ENCODE data around the gene TBC1D8.

The TBC1D8 gene

DNA sequence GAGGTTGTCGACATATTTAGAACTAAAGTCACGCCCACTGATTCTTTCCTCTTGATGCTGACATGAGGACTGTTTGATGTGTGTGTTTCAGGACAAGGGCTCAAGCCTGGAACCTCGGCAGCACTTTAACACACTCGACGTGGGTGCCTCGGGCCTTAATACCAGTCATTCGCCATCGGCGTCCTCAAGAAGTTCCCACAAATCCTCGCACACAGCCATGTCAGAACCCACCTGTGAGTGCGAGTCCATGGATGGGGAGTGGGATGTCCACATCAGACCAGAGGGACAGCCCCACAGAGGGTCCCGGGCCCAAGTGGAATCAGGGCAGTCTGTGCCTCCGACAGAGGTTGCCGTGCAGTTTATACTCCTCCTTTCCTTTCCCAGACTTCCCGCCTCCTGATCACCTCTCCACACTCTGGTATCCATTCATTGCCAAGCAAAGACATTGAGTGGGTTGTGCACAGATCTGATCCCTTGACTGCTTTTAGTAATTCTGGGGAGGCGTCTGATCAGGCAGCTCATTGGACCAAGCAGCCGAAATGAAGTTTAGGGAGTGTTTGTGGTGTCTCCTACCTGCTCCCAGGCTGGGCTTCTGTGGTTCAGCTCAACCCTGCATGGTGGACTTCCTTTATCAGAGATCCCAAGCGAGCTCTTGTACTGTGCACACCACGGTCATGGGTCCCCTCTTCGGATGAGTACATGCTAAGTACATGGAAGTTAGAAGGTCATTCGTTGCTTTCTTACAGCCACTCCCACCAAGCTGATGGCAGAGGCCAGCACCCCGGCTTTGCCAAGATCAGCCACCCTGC lies 176.3 kb downstream of the TBC1D8 start:
- no peak for FAIRE-seq

DNA sequence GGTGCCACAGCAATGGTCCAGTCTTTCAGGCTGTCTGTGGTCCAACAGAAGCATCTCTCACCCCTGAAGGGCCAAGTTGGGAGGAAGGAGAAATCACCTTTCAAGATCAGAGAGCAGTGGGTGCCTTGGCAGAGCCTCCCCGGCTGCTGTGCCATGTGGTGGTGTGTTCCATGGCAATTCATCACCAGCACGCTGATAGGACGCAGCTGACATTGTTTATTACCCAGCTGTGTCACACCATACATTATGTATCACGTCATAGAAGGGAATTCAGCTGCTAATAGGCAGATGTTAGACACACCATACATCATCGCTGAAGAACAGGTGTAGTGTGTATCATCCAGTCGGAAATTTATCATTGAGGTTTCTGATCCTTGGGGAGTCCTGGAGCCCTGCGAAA lies 178.7 kb downstream of the TBC1D8 start:
- FAIRE-seq: no peak

DNA sequence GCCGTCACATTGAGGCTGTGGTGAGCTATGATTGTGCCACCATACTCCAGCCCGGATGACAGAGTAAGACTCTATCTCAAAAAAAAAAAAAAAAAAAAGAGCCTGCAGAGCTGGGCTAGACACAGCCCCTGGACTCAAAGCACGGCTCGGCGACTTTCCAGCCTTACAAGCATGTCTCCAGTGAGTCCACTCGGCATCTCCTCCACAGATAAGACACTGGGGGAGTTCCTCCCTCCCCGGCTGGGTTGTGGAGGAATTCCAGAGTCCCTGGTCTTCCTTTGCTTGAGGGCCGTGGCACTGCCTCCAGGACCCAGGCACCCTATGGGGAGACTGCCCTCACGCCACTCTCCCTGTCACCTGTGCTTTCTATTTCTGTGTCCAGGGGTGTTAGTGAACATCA lies 180.0 kb downstream of the TBC1D8 start:
- FAIRE-seq: no peak

DNA sequence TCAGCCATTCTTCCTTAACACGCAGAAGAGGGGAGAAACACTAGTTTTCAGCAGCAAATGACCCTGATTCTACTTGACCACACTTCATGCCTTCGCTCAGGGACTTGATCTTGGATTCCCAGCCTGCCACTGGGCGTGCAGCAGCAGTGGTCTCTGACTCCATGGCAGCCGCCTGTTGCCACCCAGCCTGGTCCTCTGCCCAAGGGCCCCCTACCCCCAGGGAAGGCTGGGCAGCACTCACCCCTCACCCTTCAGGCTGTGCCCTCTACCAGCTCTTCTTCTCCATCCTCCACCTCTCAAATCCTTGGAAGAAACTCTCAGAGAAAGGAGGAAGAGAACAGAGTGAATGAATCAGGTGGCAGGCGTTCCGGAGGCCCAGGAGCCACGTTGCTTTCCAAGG lies 181.2 kb downstream of the TBC1D8 start:
- FAIRE-seq: no peak

DNA sequence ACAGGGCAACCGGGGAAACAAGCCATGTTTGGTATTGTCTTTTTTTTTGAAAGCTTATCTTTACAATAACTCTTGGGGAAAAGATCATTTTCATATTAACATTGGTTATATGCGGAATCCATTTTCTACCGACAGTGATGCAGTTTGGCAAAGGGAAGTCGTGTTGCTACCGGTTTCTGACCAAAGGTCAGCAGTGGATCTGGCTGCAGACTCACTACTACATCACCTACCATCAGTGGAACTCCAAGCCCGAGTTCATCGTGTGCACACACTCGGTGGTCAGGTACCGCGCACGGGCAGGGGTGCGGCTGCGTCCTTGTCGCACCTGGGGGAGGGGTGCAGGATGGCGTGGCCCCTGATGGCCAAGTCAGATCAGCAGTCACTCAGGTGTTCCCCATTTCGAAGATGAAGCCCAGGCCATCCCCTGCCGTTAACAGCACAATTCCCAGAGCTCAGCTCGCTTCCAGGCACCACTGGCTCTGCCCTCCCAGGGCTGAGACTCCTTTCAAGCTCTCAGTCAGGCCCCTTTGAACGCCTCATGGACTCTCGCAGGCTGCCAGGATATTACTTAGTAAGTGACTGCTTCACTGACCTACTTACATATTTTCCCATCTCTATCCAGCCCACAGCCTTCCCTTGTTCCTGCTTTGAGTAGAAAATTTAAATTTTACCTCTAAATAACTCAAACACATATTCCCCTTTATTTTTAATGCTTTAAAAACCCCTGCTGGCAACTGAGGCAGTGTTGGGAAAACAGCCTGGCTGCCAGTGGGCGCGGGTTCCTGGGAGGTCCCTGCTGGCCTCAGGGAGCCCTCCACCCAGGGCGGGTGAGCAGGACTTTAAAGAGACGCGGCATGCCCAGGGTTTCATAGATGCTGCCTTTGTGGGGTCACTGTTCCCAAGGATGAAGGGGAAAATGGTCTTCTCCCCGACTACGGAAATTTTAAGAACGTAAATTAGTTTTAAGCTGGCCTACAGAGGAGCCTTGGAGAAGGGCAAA lies 182.7 kb downstream of the TBC1D8 start:
- no peak for FAIRE-seq

DNA sequence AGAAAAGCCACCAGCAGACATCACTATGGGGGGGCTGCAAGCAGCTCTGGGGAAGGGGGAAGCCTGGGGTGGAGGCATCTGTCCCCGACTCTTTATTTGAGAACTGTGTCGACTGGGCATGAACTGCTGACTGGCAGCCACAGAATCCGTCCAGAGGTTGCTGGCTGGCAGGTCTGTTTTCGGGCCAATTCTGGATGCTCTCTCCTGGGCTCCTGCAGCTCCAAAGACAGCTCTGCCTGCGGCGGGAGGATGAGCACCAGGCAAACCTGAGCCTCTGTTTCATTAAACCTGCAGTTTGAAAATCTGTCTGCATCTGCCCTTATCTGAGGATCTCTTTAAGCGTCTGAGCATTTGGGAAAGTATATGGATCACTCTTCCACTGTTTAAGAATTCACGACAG lies 183.5 kb downstream of the TBC1D8 start:
- FAIRE-seq: no peak

DNA sequence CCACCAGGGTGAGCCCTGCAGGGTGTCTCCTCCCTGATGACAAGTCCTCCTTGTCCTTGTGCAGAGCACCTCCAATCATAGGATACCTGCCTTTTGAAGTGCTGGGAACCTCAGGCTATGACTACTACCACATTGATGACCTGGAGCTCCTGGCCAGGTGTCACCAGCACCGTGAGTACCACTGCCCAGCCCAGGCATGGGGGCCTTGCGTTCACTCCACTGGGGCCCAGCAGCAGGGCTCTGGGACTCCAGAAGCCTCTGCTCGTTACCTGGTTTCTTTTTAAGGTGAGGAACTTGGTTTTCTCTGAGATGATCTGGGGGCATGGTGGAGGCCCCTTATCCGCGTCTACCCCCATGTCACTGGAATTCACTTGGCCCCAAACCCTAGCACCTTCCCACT lies 185.6 kb downstream of the TBC1D8 start:
- no peak for FAIRE-seq

DNA sequence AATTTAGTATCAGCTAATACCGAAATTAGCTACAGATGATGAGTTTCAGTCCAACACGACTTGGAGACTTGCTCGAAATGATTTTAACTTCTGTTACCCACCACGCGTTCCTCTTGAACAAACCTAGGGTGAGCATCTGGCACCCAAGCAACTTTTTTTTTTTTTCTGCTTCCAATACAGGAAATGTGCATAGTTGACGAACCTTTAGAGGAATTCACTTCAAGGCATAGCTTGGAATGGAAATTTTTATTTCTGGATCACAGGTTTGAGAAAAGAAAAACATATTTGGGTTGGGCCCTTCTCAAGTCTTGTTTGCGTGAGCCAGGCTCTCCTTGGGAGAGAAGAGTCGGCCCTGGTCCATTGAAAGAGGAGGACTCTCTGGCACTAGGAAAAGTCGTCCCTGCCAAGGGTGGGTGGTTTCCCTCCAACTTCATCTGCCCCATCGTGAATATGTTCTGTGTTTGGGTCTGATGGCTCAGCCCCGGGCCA lies 186.5 kb downstream of the TBC1D8 start:
- no peak for FAIRE-seq

DNA sequence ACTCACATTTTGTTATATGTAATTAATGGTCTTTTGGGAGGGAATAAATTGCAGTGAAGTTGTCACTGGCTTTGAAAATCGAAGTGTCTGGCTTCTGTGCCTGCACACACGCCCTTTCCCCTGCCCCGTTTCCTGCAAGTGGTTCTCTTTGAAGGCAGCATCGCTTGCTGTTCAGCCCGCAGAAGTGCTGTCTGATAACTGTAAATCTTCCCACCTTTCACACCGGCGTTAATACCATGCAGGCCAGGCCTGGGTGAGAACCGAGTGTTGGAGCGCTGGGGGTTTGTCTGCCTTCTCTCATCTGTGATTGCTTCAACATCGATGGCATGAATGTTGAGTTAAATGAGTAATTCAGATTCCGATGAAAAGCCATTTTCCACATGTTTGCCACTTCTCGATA lies 187.0 kb downstream of the TBC1D8 start:
- FAIRE-seq: no peak

DNA sequence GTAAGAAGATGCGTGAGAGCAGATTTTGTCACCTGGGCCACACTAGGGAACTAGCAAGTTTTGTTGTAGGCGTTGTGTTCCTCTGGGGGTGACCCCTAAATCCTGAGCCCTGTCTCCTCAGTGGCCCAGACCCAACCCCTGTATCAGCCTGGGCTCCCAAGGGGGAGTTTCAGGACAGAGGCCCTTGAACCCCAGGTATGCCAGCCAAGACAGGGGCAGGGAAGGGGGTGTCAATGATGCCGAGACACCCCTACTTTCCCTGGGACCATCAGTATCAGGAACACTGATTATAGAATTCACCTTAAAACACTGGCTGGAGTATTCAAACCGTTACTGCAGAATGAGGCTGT lies 188.2 kb downstream of the TBC1D8 start:
- FAIRE-seq: no peak

DNA sequence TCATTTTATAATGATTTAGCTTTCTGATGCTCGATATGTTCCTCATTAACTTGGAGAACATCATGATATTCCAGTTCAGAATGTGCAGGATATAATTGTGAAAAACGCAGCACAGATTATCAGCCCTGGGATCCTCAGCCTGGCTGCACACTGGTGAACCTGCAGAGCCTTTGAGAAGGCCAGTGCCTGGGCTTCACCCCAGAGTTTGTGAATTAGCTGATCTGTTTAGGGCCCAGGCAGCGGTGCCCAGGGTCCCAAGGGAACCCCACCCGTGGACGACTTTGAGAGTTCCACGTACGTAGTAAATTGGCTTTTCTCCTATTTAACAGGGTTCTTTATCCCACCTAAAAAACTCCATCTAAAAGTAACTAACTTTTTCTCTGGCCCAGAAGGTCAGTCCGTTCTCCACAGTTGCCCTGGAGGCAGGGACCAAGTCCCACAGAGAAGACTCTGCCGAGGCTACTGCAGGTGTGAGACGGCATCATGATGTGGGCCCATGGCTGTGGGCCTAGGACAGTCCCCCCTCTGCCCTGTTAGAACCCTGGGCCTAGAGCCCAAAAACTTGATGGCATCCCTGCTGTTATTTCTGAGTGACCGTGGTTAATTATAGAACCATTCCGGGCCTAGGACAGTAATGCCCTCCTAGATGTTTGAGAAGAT lies 188.7 kb downstream of the TBC1D8 start:
- no peak for FAIRE-seq

DNA sequence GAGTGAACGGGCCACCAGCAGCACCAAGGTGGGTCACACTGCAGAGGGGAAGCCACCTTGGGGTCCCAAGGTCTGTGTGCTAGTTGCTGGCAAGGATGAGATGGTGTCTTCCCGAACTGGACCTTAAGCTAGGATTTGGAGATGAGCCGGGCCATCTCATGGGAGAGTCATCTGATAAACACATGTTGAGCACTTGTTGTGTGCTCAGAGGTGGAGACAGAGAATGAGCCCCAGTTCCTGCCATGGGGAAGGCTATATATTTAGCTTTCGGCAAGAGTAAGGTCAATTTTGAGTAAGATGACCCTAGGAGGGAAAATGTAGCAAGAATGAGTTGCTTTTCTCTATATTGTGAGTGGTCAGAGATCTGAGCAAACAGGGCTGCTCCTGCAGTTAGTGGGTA lies 190.5 kb downstream of the TBC1D8 start:
- no peak for FAIRE-seq

DNA sequence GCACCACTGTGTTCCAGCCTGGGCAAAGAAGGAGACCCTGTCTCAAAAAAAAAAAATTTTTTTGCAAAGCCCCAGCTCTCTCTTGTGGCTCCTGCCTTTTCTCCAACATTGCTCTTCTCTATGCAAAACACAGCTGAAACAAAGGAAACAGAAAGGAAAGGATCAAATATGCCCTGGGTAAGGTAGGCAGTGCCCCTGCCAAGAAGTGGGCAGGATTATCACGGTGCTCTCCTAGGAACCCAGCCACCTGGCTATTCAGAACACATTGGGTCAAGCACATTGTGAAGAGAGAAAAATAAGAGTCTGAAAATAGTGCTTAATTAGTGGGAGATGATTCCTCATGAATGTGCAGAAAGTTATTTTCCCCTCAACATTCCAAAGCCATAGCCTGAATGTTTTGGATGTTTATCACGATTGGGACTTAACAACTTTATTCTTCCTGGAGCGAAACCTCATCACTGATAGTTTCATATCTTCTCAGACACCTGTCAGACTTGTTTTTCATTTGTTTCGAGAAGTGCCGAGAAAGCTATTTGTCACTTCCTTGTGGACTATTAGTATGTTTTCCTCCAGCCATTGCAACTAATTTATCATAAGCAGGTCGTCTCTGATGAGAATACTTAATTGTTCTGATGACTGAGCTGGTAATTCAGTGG lies 191.8 kb downstream of the TBC1D8 start:
- no peak for FAIRE-seq

DNA sequence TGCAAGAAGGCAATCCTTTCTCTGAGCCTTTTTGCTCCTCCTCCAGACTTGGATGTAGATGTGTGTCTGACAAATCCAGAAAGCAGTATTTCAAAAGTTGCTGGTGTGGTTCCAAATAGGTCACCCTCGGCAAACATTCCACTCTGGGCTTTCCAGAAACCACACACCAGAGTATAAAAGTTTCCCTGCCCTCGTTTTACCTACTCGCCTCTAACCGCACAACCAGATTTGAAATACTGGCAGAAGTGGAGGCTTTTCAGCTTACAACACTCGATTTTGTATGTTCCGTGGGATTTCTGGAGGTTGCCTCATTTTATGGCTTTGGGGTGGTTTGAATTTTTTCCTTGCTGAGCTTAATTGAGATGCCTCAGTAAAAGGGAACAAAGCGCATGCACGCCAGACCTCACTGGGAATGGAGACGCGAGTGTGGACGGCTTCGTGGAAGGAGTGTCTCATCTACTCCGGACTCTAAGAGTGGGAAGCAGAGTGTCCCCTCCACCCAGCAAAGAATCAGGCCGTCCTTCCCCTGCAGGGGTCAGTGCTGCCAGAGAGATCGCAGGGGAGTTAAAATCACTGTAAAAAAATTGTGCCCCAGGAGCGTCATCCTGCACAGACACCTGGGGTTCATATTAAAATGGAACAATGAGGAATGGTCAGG lies 193.1 kb downstream of the TBC1D8 start:
- no peak for FAIRE-seq

All from endometrium (tissue), 2 donors.